ENCODE results near the gene C1QL2. TPM values are rescaled to one million over a fixed set of nuclear protein-coding genes. Genes with fewer than 3 reads are reported as not detected.

C1QL2 gene
- total RNA-seq, 1 donor from 2014 or later: not detected

DNA sequence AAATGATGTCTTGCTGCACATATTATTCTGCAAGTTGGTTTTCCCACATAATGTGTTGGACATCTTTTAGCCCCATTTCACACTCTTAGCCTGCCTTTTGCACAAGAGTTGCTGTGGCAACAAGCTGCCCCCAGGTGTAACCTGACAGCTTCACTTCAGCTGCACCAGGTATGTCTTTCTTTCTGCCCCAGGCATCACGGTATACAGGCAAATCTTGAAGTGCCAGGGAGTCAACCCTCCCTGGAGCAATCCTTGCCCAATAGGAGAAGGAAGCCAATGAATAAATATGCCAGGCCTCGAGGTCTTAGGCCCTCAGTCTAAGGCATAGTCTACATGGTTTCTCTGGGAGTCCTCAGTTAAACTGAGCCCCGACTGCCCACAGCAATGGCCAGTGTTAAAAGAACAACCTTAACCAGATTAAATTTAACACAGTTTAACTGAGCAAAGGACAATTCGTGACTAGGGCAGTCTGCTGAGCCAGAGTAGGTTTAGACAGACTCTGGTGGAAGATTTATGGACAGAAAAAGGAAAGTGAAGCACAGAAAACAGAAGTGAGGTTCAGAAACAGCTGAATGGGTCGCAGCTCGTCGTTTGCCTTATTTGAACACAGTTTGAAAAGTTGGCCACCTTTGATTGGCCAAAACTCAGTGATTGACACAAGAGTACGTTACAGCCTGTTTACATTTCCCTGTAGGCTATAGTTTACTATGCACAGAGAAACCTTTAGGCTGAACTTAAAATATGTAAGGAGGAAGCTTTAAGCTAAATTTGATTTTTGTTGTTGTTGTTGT, 32.0 kb upstream of the C1QL2 start:
- no peak for DNase-seq (ENCODE audit: low spot score)
- TF ChIP-seq, protein P1, sequence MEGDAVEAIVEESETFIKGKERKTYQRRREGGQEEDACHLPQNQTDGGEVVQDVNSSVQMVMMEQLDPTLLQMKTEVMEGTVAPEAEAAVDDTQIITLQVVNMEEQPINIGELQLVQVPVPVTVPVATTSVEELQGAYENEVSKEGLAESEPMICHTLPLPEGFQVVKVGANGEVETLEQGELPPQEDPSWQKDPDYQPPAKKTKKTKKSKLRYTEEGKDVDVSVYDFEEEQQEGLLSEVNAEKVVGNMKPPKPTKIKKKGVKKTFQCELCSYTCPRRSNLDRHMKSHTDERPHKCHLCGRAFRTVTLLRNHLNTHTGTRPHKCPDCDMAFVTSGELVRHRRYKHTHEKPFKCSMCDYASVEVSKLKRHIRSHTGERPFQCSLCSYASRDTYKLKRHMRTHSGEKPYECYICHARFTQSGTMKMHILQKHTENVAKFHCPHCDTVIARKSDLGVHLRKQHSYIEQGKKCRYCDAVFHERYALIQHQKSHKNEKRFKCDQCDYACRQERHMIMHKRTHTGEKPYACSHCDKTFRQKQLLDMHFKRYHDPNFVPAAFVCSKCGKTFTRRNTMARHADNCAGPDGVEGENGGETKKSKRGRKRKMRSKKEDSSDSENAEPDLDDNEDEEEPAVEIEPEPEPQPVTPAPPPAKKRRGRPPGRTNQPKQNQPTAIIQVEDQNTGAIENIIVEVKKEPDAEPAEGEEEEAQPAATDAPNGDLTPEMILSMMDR (IDR thresholded peaks at IDR 0.05; ENCODE audit: unreplicated experiment): no peak
- H3K4me1 Mint-ChIP-seq (ENCODE audit: unreplicated experiment): peaks cover 11% of the 10 kb centered on the region
- H3K4me3 Mint-ChIP-seq (ENCODE audit: unreplicated experiment): no peak overlapping the region
- H3K36me3 Mint-ChIP-seq (ENCODE audit: low read depth, unreplicated experiment): peaks cover 10% of the 10 kb centered on the region
- H3K27me3 Mint-ChIP-seq (ENCODE audit: unreplicated experiment): peaks cover 4% of the 10 kb centered on the region
- peaks cover 5% of the 10 kb centered on the region for H3K9me3 Mint-ChIP-seq (ENCODE audit: unreplicated experiment)
- no peak overlapping the region for H3K27ac Mint-ChIP-seq (ENCODE audit: unreplicated experiment)

DNA sequence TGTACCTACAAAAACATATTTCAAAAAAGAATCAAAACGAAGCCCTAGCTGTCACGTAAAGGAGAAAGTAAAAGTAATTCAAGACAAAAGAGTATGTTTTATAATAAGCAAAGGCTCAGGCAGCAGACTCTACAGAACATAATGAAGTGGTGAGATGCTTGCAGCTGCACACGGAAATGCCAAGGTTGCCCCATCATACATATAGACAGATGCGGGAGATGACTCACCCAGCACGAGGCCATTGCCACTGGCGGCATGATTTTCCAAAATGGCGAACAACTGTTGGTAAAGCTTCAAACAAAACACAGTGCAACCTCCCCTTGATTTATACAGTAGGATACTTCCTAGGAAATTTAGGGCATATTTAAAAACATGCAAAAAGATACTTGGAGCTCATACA, 26.0 kb upstream of the C1QL2 start:
- no peaks in the 10 kb centered on the region for H3K36me3 Mint-ChIP-seq (ENCODE audit: low read depth, unreplicated experiment)

DNA sequence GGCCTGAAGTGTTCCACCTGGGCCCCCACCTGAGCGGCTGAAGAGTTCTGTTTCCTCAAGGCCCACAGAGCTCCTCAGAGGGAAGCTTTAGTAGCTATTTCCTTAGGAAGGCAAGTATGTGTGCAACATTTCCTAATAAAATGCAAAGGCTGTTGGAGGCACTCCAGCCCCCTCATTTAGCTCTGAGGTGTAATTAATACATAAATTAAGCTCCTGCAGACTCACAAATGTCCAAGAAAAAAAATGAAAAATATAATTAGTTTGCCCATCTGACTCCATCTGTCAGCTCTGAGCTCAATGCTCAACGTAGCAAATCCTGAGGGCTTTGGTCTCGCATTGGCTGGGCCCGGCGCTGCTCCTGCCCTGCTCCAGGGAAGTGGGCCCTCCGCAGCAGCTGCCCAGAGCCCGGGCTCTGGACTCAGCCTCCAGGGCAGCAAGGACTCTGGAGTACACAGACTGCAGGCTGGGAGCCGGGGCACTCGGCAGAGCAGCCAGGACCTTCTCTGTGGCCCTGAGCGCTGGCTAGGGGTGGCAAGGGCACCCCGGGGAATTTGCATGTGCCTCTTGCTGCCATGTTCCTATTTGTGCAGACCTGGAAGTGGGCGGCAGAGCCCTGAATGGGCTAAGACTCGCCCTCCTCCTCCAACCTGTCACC, 23.4 kb upstream of the C1QL2 start:
- no peak for DNase-seq (ENCODE audit: low spot score)
- Mint-ChIP-seq H3K9me3 (ENCODE audit: unreplicated experiment) (no peaks in the 10 kb centered on the region), H3K4me1 (ENCODE audit: unreplicated experiment) (no peaks in the 10 kb centered on the region), H3K36me3 (ENCODE audit: low read depth, unreplicated experiment) (no peaks in the 10 kb centered on the region), H3K27me3 (ENCODE audit: unreplicated experiment) (peaks cover 3% of the 10 kb centered on the region), H3K4me3 (ENCODE audit: unreplicated experiment) (no peak overlapping the region), H3K27ac (ENCODE audit: unreplicated experiment) (no peak overlapping the region)
- TF ChIP-seq, protein P1 (IDR thresholded peaks at IDR 0.05; ENCODE audit: unreplicated experiment): no peak

More for the DNA sequence above, 26.0 kb upstream of the C1QL2 start:
- H3K9me3 Mint-ChIP-seq (ENCODE audit: unreplicated experiment): no peaks in the 10 kb centered on the region
- H3K27ac Mint-ChIP-seq (ENCODE audit: unreplicated experiment): no peak overlapping the region
- DNase-seq (ENCODE audit: low spot score): no peak
- H3K4me1 Mint-ChIP-seq (ENCODE audit: unreplicated experiment): no peaks in the 10 kb centered on the region
- H3K27me3 Mint-ChIP-seq (ENCODE audit: unreplicated experiment): peaks cover 3% of the 10 kb centered on the region
- TF ChIP-seq, protein P1 (IDR thresholded peaks at IDR 0.05; ENCODE audit: unreplicated experiment): no peak
- H3K4me3 Mint-ChIP-seq (ENCODE audit: unreplicated experiment): no peak overlapping the region

DNA sequence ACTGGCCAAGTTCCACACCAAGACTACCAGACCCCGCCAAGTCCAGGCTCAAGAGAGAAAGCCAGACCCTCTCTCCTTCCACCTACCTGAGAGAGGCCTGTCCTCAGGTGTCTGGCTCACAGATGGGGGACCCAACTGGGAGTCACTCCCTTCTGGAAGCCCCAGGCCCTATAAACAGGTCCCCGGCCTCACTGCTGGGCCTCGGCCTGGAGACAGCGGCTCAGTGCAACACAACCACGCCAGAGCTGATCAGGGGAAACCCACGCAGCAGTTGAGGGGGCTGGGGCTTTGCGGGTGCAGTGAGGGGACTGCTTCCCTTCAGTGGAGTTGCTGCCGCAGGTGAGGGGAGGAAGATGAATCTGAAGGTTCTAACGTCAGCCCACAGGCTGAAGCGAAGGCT, 22.8 kb upstream of the C1QL2 start:
- TF ChIP-seq, protein P1 (IDR thresholded peaks at IDR 0.05; ENCODE audit: unreplicated experiment): no peak
- Mint-ChIP-seq H3K36me3 (ENCODE audit: low read depth, unreplicated experiment) (no peaks in the 10 kb centered on the region), H3K27me3 (ENCODE audit: unreplicated experiment) (peaks cover 3% of the 10 kb centered on the region), H3K27ac (ENCODE audit: unreplicated experiment) (no peak overlapping the region), H3K4me1 (ENCODE audit: unreplicated experiment) (no peaks in the 10 kb centered on the region), H3K4me3 (ENCODE audit: unreplicated experiment) (no peak overlapping the region), H3K9me3 (ENCODE audit: unreplicated experiment) (no peaks in the 10 kb centered on the region)
- no peak for DNase-seq (ENCODE audit: low spot score)

DNA sequence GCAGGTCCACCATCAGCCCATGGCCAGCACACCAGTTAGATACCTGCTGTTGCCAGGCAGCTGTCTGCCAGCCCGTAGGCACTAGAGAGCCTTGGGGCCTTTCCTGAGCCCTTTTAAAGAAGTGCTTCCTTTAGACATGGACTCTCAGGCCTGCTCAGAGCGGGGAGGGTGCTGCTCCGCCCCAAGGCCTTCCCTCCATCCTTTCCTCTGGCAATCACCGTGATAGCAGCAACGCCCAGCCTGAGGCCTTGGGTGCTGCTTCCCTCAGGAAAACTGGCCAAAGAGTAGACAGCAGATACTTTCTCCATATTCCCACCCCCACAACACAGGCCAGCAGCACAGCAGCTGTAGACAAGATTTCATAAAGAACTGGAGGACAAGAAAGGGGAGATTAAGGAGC, 22.3 kb upstream of the C1QL2 start:
- H3K27ac Mint-ChIP-seq (ENCODE audit: unreplicated experiment): no peak overlapping the region
- TF ChIP-seq, protein P1 (IDR thresholded peaks at IDR 0.05; ENCODE audit: unreplicated experiment): no peak
- H3K4me3 Mint-ChIP-seq (ENCODE audit: unreplicated experiment): no peak overlapping the region
- H3K36me3 Mint-ChIP-seq (ENCODE audit: low read depth, unreplicated experiment): no peaks in the 10 kb centered on the region
- H3K9me3 Mint-ChIP-seq (ENCODE audit: unreplicated experiment): no peaks in the 10 kb centered on the region
- H3K4me1 Mint-ChIP-seq (ENCODE audit: unreplicated experiment): no peaks in the 10 kb centered on the region
- H3K27me3 Mint-ChIP-seq (ENCODE audit: unreplicated experiment): peaks cover 3% of the 10 kb centered on the region
- DNase-seq (ENCODE audit: low spot score): no peak
